Esophagus muscularis mucosa (tissue), 4 donors: ENCODE data around the gene ZNF319. TPM values are rescaled to one million over a fixed set of nuclear protein-coding genes. Genes with fewer than 3 reads are reported as not detected.

Experiments used
- DNase-seq: peaks from one replicate; pipeline ENCODE4 v3.0.0-alpha.2; 2017; ENCODE audit errors: extremely low spot score
- H3K27ac ChIP-seq, 4 donors: fragments of 200-600 bp; sonication (generic); replicated peaks in 1 of 4; 1 replicate in 3 of 4; 2 replicates in 1 of 4; pipeline ENCODE4 v1.5.1; 2016 to 2019; ENCODE audit warnings: mild to moderate bottlenecking in 1 of 4
- H3K27me3 ChIP-seq, 4 donors: fragments of 200-600 bp; sonication (generic); one replicate each; pipeline versions ENCODE4 v1.5.1 to v1.6.0; 2016 to 2019
- H3K36me3 ChIP-seq, 4 donors: fragments of 200-600 bp; sonication (generic); one replicate each; pipeline ENCODE4 v1.5.1; 2016 to 2019
- H3K4me1 ChIP-seq, 4 donors: fragments of 200-600 bp; sonication (generic); one replicate each; pipeline ENCODE4 v1.5.1; 2016 to 2019
- H3K4me3 ChIP-seq, 4 donors: fragments of 200-600 bp; sonication (generic); 1 replicate in 2 of 4; 2 replicates in 2 of 4; pipeline ENCODE4 v1.5.1; 2016 to 2019; ENCODE audit warnings: mild to moderate bottlenecking in 4 of 4, moderate library complexity in 1 of 4
- H3K9me3 ChIP-seq, 4 donors: fragments of 200-600 bp; sonication (generic); 1 replicate in 3 of 4; 2 replicates in 1 of 4; pipeline ENCODE4 v1.5.1; 2016 to 2019
- CTCF ChIP-seq, 3 experiments: fragments of 200-600 bp in 2 of 3; fragments of 450-650 bp in 1 of 3; sonication (generic) in 2 of 3; IDR thresholded peaks; one replicate each; pipeline ENCODE4 v1.5.1; 2017 to 2019; ENCODE audit warnings: antibody characterized with exemption in 3 of 3, mild to moderate bottlenecking in 2 of 3, moderate library complexity in 1 of 3
- EP300 ChIP-seq: sonication (generic); formaldehyde crosslinking; IDR thresholded peaks from one replicate; pipeline ENCODE4 v1.6.1; 2017; ENCODE audit warnings: antibody characterized with exemption
- POLR2A ChIP-seq: fragments of 450-650 bp; IDR thresholded peaks from one replicate; pipeline ENCODE4 v1.6.1; 2017; ENCODE audit warnings: antibody characterized with exemption, moderate library complexity, mild to moderate bottlenecking, low read depth
- POLR2AphosphoS5 ChIP-seq, 2 donors: sonication (generic); formaldehyde crosslinking; IDR thresholded peaks; one replicate each; pipeline ENCODE4 v1.6.1; 2017; ENCODE audit warnings: antibody characterized with exemption in 2 of 2
- WGBS: methylation state at CpG from one replicate; pipeline ENCODE4 v1.1.5; 2018; 5-methylcytosine and 5-hydroxymethylcytosine counted together
- intact Hi-C: fragments of 100-400 bp; cut with DNase I; formaldehyde crosslinking; loops from one replicate; pipeline ENCODE4 v1.15.1; 2023
- total RNA-seq, 4 donors: library from RNA; depleted of rRNA; stranded (reverse); fragments of >200 nt; gene quantifications; one replicate each; pipeline versions ENCODE4 v1.1.0 to v1.2.1, GENCODE V29; 2016

The ZNF319 gene
- total RNA-seq, 4 donors from 2014 or later, result 7.1 to 20.9 (median 12.8) TPM

DNA sequence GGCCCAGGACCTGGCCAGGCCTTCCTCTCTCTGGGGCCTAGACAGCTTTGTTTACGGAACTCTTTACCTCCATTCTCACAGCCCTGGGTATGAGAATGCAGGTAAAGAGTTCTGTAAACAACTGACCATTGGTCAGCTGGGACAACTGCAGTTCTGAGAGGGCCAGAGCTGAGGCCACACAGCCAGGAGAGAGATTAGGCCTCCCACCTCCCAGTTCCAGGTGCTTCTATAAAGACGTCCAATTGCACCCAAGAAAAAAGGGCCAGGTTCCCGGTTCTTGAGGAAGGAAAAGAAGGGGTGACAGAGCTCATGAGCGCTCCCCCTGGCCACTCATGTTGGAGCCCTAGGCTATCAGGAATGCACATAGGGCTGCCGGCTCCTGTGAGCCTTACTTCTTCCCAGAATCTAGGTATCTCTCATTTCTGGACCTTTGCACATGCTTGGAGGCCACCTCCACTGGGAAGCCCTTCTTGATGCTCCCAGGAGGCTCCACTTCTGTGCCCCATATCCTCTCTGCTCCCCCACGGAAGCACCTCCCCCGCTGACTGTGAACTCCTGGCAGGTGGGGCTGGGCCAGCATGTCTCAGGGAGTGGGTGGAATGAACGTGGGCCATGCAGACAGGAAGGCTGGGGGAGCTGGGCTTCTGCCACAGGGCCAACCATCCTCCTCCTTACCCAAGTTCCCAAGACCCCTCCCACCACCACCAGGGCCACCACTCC is 42.6 kb downstream of the ZNF319 start:
- TF ChIP-seq POLR2AphosphoS5 (IDR thresholded peaks at IDR 0.05) (no peak), EP300 (no peak), POLR2A (no peak), CTCF (IDR thresholded peaks at IDR 0.05) (no peak)
- H3K27me3 ChIP-seq, result no peaks in the 10 kb centered on the region
- 88% methylated on average over 7 of the region's 8 CpGs for WGBS
- no peaks in the 10 kb centered on the region for H3K9me3 ChIP-seq
- no peak for DNase-seq
- no peak overlapping the region for H3K27ac ChIP-seq
- intact Hi-C loops, result no loop called here
- no peaks in the 10 kb centered on the region for H3K4me1 ChIP-seq
- no peaks in the 10 kb centered on the region for H3K36me3 ChIP-seq
- H3K4me3 ChIP-seq, result no peak overlapping the region

DNA sequence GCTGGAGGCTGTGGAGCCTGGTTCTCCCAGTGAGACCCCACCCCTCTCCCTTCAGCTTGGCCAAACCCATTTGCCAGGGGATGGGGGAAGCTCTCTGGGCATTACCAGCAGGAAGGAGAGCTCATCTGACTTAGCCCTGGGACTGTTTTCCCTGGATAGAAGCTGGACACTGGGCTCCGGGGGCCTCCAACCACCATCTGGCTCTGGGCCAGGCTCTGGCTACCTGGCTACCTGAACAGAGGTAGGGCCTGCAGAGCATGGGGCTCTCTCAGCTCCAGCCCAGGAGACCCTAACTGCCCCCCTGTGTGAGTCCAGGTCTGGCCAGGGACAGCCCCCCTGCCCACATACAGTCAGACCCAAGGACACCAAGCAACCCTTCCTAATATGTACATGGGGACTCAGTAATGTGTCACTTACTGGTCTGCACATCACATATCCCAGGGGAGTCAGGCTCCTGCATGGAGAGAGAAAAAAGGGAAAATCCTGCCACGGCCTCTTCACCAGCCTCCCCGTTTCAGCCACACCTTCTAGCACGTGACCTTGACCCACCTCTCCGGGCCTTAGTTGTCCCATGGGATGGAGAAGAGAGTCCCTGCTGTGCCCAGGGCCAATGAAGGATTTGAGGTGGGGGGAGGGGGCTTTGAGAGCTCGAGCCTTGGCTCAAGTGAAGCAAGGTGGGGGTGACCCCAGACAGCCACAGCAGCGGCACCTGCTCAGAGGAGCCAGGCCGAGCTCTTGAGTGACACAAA is 43.4 kb downstream of the ZNF319 start:
- TF ChIP-seq EP300 (no peak), POLR2A (no peak), POLR2AphosphoS5 (IDR thresholded peaks at IDR 0.05) (no peak), CTCF (IDR thresholded peaks at IDR 0.05) (no peak)
- H3K9me3 ChIP-seq, result no peaks in the 10 kb centered on the region
- H3K27ac ChIP-seq, result no peak overlapping the region
- no peaks in the 10 kb centered on the region for H3K27me3 ChIP-seq
- DNase-seq, result no peak
- H3K4me1 ChIP-seq, result no peaks in the 10 kb centered on the region
- no peak overlapping the region for H3K4me3 ChIP-seq
- H3K36me3 ChIP-seq, result no peaks in the 10 kb centered on the region
- 65% methylated on average over 8 of the region's 8 CpGs for WGBS
- intact Hi-C loops, result no loop called here

GRCh38 chr16:57956270-57956808 is 44.1 kb downstream of the ZNF319 start:
- Histone ChIP-seq H3K9me3 (no peaks in the 10 kb centered on the region), H3K4me3 (no peak overlapping the region), H3K27ac (no peak overlapping the region), H3K27me3 (peaks cover 0 to 5% (median 0%) of the 10 kb centered on the region in 4 donors), H3K4me1 (no peaks in the 10 kb centered on the region), H3K36me3 (no peaks in the 10 kb centered on the region)
- TF ChIP-seq POLR2A, result no peak
- TF ChIP-seq POLR2AphosphoS5 (IDR thresholded peaks at IDR 0.05), result no peak
- no peak for TF ChIP-seq EP300
- no peak for TF ChIP-seq CTCF (IDR thresholded peaks at IDR 0.05)
- no peak for DNase-seq
- 92% methylated on average over 8 of the region's 8 CpGs for WGBS
- intact Hi-C loops, result no loop called here

GRCh38 chr16:57955572-57956188 is 44.8 kb downstream of the ZNF319 start:
- Histone ChIP-seq H3K9me3 (no peaks in the 10 kb centered on the region), H3K4me3 (no peak overlapping the region), H3K4me1 (no peaks in the 10 kb centered on the region), H3K36me3 (no peaks in the 10 kb centered on the region), H3K27ac (no peak overlapping the region), H3K27me3 (peaks cover 0 to 12% (median 0%) of the 10 kb centered on the region in 4 donors)
- intact Hi-C loops, result no loop called here
- WGBS, result 75% methylated on average over 11 of the region's 12 CpGs
- no peak for DNase-seq
- TF ChIP-seq CTCF (IDR thresholded peaks at IDR 0.05) (no peak), EP300 (no peak), POLR2AphosphoS5 (IDR thresholded peaks at IDR 0.05) (no peak)
